Large intestine (tissue), 12 donors: ENCODE measurements around the gene FTH1. TPM values are rescaled to one million over a fixed set of nuclear protein-coding genes. Genes with fewer than 3 reads are reported as not detected.

Source experiments
- DNase-seq, 2 donors: peaks; one replicate each; pipeline versions ENCODE4 v3.0.0 to v3.0.0-alpha.2; 2013
- H3K27ac ChIP-seq: one replicate; pipeline ENCODE4 v1.5.1; 2013; ENCODE audit warnings: low read length
- H3K27me3 ChIP-seq: 2 replicates; pipeline ENCODE4 v1.6.1; 2013; ENCODE audit warnings: low read length; ENCODE audit not compliant: control insufficient read depth, insufficient read depth
- H3K36me3 ChIP-seq: 2 replicates; pipeline ENCODE4 v1.6.1; 2013; ENCODE audit warnings: low read length; ENCODE audit not compliant: control insufficient read depth, insufficient read depth
- H3K4me1 ChIP-seq: one replicate; pipeline ENCODE4 v1.6.1; 2013; ENCODE audit warnings: low read length; ENCODE audit not compliant: control insufficient read depth, insufficient read depth
- H3K4me3 ChIP-seq: one replicate; pipeline ENCODE4 v1.5.1; 2013; ENCODE audit warnings: low read length
- H3K9me3 ChIP-seq: one replicate; pipeline ENCODE4 v1.6.1; 2013; ENCODE audit warnings: mild to moderate bottlenecking, low read depth, low read length, moderate library complexity; ENCODE audit not compliant: control insufficient read depth
- WGBS: methylation state at CpG from one replicate; pipeline ENCODE4 v1.1.5; 2013; ENCODE audit warnings: low lambda C conversion rate; ENCODE audit not compliant: insufficient coverage; 5-methylcytosine and 5-hydroxymethylcytosine counted together
- long read RNA-seq, 11 donors: transcript quantifications; one replicate each; lab custom pipeline, GENCODE V29; 2026
- polyA plus RNA-seq: library from polyadenylated mRNA; unstranded; fragments of 120-200 nt; gene quantifications from one replicate; pipeline ENCODE4 v1.2.1, GENCODE V29; 2013

The FTH1 gene
- 5,100 TPM for polyA plus RNA-seq
- long read RNA-seq, donor 1, transcript FTH1-211 (3 exons, 788 nt) = minor isoform, 34 of 2,338 reads
- long read RNA-seq, donor 1, transcript FTH1-208 (4 exons, 912 nt) = minor isoform, 17 of 2,338 reads
- long read RNA-seq, donor 1, transcript FTH1-201 (4 exons, 1,229 nt) = major isoform, 2,116 of 2,338 reads
- long read RNA-seq, donor 1, partial matches to known transcripts = 130 of 2,338 reads
- long read RNA-seq, donor 1, other reads (novel, unspliced or antisense) = 36 of 2,338 reads
- long read RNA-seq, donor 2, transcript FTH1-201 (4 exons, 1,229 nt) = major isoform, 3,799 of 4,426 reads
- long read RNA-seq, donor 2, transcript FTH1-208 (4 exons, 912 nt) = minor isoform, 27 of 4,426 reads
- long read RNA-seq, donor 2, transcript FTH1-211 (3 exons, 788 nt) = minor isoform, 131 of 4,426 reads
- long read RNA-seq, donor 2, partial matches to known transcripts = 399 of 4,426 reads
- long read RNA-seq, donor 2, other reads (novel, unspliced or antisense) = 64 of 4,426 reads
- long read RNA-seq, donor 3 = 0 reads
- long read RNA-seq, donor 4, transcript FTH1-211 (3 exons, 788 nt) = minor isoform, 13 of 632 reads
- long read RNA-seq, donor 4, transcript FTH1-201 (4 exons, 1,229 nt) = major isoform, 533 of 632 reads
- long read RNA-seq, donor 4, transcript FTH1-208 (4 exons, 912 nt) = minor isoform, 5 of 632 reads
- long read RNA-seq, donor 4, partial matches to known transcripts = 81 of 632 reads
- long read RNA-seq, donor 4, other reads (novel, unspliced or antisense) = 0 of 632 reads
- long read RNA-seq, donor 5, transcript FTH1-208 (4 exons, 912 nt) = minor isoform, 16 of 1,507 reads
- long read RNA-seq, donor 5, transcript FTH1-201 (4 exons, 1,229 nt) = major isoform, 1,353 of 1,507 reads
- long read RNA-seq, donor 5, transcript FTH1-211 (3 exons, 788 nt) = minor isoform, 21 of 1,507 reads
- long read RNA-seq, donor 5, partial matches to known transcripts = 82 of 1,507 reads
- long read RNA-seq, donor 5, other reads (novel, unspliced or antisense) = 30 of 1,507 reads
- long read RNA-seq, donor 6, transcript FTH1-211 (3 exons, 788 nt) = minor isoform, 68 of 3,669 reads
- long read RNA-seq, donor 6, transcript FTH1-208 (4 exons, 912 nt) = minor isoform, 25 of 3,669 reads
- long read RNA-seq, donor 6, transcript FTH1-201 (4 exons, 1,229 nt) = major isoform, 3,092 of 3,669 reads
- long read RNA-seq, donor 6, partial matches to known transcripts = 379 of 3,669 reads
- long read RNA-seq, donor 6, other reads (novel, unspliced or antisense) = 96 of 3,669 reads
- long read RNA-seq, donor 7, transcript FTH1-201 (4 exons, 1,229 nt) = major isoform, 987 of 1,149 reads
- long read RNA-seq, donor 7, transcript FTH1-208 (4 exons, 912 nt) = minor isoform, 9 of 1,149 reads
- long read RNA-seq, donor 7, transcript FTH1-212 (5 exons, 825 nt) = minor isoform, 5 of 1,149 reads
- long read RNA-seq, donor 7, transcript FTH1-211 (3 exons, 788 nt) = minor isoform, 25 of 1,149 reads
- long read RNA-seq, donor 7, partial matches to known transcripts = 89 of 1,149 reads
- long read RNA-seq, donor 7, other reads (novel, unspliced or antisense) = 31 of 1,149 reads
- long read RNA-seq, donor 8, transcript FTH1-211 (3 exons, 788 nt) = minor isoform, 78 of 4,829 reads
- long read RNA-seq, donor 8, transcript FTH1-208 (4 exons, 912 nt) = minor isoform, 22 of 4,829 reads
- long read RNA-seq, donor 8, transcript FTH1-212 (5 exons, 825 nt) = minor isoform, 8 of 4,829 reads
- long read RNA-seq, donor 8, transcript FTH1-201 (4 exons, 1,229 nt) = major isoform, 4,030 of 4,829 reads
- long read RNA-seq, donor 8, partial matches to known transcripts = 482 of 4,829 reads
- long read RNA-seq, donor 8, other reads (novel, unspliced or antisense) = 202 of 4,829 reads
- long read RNA-seq, donor 9, transcript FTH1-211 (3 exons, 788 nt) = minor isoform, 36 of 2,982 reads
- long read RNA-seq, donor 9, transcript FTH1-208 (4 exons, 912 nt) = minor isoform, 8 of 2,982 reads
- long read RNA-seq, donor 9, transcript FTH1-212 (5 exons, 825 nt) = minor isoform, 6 of 2,982 reads
- long read RNA-seq, donor 9, transcript FTH1-201 (4 exons, 1,229 nt) = major isoform, 2,648 of 2,982 reads
- long read RNA-seq, donor 9, partial matches to known transcripts = 213 of 2,982 reads
- long read RNA-seq, donor 9, other reads (novel, unspliced or antisense) = 69 of 2,982 reads
- long read RNA-seq, donor 10, transcript FTH1-211 (3 exons, 788 nt) = minor isoform, 48 of 4,192 reads
- long read RNA-seq, donor 10, transcript FTH1-201 (4 exons, 1,229 nt) = major isoform, 3,732 of 4,192 reads
- long read RNA-seq, donor 10, transcript FTH1-212 (5 exons, 825 nt) = minor isoform, 12 of 4,192 reads
- long read RNA-seq, donor 10, transcript FTH1-208 (4 exons, 912 nt) = minor isoform, 26 of 4,192 reads
- long read RNA-seq, donor 10, partial matches to known transcripts = 240 of 4,192 reads
- long read RNA-seq, donor 10, other reads (novel, unspliced or antisense) = 127 of 4,192 reads
- long read RNA-seq, donor 11, transcript FTH1-201 (4 exons, 1,229 nt) = major isoform, 2,635 of 2,990 reads
- long read RNA-seq, donor 11, transcript FTH1-210 (4 exons, 983 nt) = minor isoform, 5 of 2,990 reads
- long read RNA-seq, donor 11, transcript FTH1-208 (4 exons, 912 nt) = minor isoform, 31 of 2,990 reads
- long read RNA-seq, donor 11, transcript FTH1-211 (3 exons, 788 nt) = minor isoform, 31 of 2,990 reads
- long read RNA-seq, donor 11, partial matches to known transcripts = 192 of 2,990 reads
- long read RNA-seq, donor 11, other reads (novel, unspliced or antisense) = 91 of 2,990 reads

GRCh38 chr11:61967116-61967923 lies at the start of gene FTH1:
FTH1 (minus strand) TSS chr11:61967634; CDS start chr11:61967425, 209 bp downstream.
- H3K27ac ChIP-seq = peak within 1 kb of the TSS; percentile 97
- peak within 1 kb of the TSS; percentile 84 for H3K4me3 ChIP-seq
- H3K4me1 ChIP-seq = peaks cover 59% of the 10 kb centered on the region
- H3K36me3 ChIP-seq = peaks cover 35% of the 10 kb centered on the region
- peak; percentile 90 to 95 for DNase-seq
- H3K27me3 ChIP-seq = no peaks in the 10 kb centered on the region
- WGBS = no CpG with 5 or more reads among the region's 93 CpGs
- no peaks in the 10 kb centered on the region for H3K9me3 ChIP-seq

DNA sequence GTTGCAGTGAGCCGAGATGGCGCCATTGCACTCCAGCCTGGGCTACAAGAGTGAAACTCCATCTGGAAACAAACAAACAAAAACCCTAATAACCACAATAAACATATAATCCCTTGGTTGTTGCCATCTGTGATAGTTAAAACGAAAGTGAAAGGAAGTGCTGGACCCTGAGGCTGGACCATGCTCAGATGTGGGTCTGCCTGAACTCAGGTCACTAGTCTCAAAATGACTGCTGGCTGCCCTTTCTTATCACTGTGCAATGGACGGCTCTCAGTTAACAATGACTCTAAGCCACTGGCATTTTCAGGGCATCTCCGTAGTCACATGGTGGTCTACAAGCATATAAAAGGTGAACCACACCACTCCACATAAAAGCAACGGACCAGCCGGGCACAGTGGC lies 48.2 kb upstream of the FTH1 start:
- no CpG with 5 or more reads among the region's 7 CpGs for WGBS
- Histone ChIP-seq H3K4me3 (no peak overlapping the region), H3K4me1 (peaks cover 8% of the 10 kb centered on the region), H3K36me3 (no peaks in the 10 kb centered on the region), H3K27ac (no peak overlapping the region), H3K27me3 (no peaks in the 10 kb centered on the region), H3K9me3 (no peaks in the 10 kb centered on the region)
- DNase-seq = peak in 1 of 2 donors; percentile 39

- Histone ChIP-seq H3K27ac (no peak overlapping the region), H3K4me3 (no peak overlapping the region), H3K27me3 (no peaks in the 10 kb centered on the region), H3K36me3 (no peaks in the 10 kb centered on the region), H3K4me1 (peaks cover 8% of the 10 kb centered on the region), H3K9me3 (no peaks in the 10 kb centered on the region)
- no CpG with 5 or more reads among the region's 15 CpGs for WGBS
- DNase-seq = peak in 1 of 2 donors; percentile 33
Measured at GRCh38 chr11:62013537-62014476, 46.4 kb upstream of the FTH1 start.

DNA sequence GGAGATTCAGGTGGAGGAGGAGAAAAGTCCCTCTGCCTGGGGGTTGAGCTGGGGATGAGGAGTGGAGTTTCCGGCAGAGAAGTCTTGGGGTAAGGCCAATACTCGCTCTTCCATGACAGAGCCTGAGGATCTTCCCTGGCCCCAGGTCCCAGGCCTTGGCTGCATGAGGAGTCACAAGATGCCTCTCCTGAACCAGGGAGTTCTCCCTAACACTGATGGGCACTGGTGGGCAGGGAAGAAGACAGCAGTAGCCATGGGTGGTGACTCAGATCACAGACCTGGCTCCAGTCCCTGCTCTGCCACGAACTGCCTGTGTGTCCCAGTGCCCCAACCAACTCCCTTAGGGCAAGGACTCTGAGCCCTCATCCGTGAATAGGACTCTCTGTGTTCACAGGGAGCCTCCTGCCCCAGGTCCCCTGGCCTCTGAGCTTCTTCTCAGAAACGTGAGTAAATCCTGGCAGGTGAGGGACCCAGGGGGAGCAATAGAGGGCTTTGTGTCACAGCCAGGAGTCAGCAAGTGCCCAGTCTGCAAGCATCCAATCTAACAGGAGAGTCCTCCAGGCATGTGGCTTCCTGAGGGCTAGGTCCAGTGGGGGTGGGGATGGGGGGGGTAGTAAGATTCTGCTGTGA lies 45.5 kb upstream of the FTH1 start:
- H3K9me3 ChIP-seq = no peaks in the 10 kb centered on the region
- H3K4me1 ChIP-seq = peaks cover 8% of the 10 kb centered on the region
- no peaks in the 10 kb centered on the region for H3K27me3 ChIP-seq
- H3K36me3 ChIP-seq = no peaks in the 10 kb centered on the region
- H3K4me3 ChIP-seq = no peak overlapping the region
- no CpG with 5 or more reads among the region's 5 CpGs for WGBS
- H3K27ac ChIP-seq = no peak overlapping the region
- peak; percentile 46 to 86 for DNase-seq

DNA sequence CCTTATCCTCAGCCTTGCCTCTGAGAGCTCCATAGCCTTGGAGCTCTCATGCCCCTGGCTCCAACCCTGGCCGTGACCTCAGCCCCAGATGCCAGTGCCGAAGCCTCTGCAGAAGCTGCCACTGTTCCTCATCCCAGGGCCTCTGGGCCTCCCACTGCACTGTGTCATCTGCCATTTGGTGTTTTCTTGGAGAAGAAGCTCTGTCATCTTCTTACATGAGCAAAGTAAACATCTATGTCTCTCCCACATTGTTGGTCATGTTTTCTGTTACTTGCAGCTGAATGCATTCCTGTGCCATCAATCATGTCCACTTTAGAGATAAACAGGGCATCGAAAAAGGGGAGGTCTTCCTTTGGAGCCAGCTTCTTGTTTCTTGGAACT lies 45.0 kb upstream of the FTH1 start:
- WGBS = no CpG with 5 or more reads among the region's 3 CpGs
- DNase-seq = no peak

DNA sequence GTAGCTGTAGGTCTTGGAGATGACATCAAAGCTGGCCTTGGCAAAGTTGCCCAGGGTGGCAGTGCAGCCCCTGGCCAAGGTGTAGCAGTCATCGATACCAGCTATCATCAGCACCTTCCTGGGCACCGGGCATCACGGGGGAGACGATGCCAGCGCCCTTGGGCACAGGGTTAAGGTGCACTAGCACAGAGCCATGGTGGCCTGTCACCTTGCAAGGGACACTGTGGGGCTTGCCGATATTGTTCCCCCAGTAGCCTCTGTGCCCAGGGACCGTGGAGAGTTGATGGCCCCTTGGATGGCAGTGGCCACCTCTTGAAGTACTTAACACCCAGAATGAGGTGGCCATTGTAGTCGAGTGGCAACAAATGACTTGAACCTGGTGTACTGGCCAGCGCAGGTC lies 44.4 kb upstream of the FTH1 start:
- no peaks in the 10 kb centered on the region for H3K9me3 ChIP-seq
- no peaks in the 10 kb centered on the region for H3K36me3 ChIP-seq
- H3K27ac ChIP-seq = no peak overlapping the region
- DNase-seq = no peak
- H3K4me1 ChIP-seq = peaks cover 8% of the 10 kb centered on the region
- no peak overlapping the region for H3K4me3 ChIP-seq
- WGBS = no CpG with 5 or more reads among the region's 9 CpGs
- H3K27me3 ChIP-seq = no peaks in the 10 kb centered on the region

More for the DNA sequence above, 45.0 kb upstream of the FTH1 start:
- no peaks in the 10 kb centered on the region for H3K9me3 ChIP-seq
- H3K36me3 ChIP-seq = no peaks in the 10 kb centered on the region
- no peak overlapping the region for H3K4me3 ChIP-seq
- H3K27me3 ChIP-seq = no peaks in the 10 kb centered on the region
- no peak overlapping the region for H3K27ac ChIP-seq
- H3K4me1 ChIP-seq = peaks cover 8% of the 10 kb centered on the region

DNA sequence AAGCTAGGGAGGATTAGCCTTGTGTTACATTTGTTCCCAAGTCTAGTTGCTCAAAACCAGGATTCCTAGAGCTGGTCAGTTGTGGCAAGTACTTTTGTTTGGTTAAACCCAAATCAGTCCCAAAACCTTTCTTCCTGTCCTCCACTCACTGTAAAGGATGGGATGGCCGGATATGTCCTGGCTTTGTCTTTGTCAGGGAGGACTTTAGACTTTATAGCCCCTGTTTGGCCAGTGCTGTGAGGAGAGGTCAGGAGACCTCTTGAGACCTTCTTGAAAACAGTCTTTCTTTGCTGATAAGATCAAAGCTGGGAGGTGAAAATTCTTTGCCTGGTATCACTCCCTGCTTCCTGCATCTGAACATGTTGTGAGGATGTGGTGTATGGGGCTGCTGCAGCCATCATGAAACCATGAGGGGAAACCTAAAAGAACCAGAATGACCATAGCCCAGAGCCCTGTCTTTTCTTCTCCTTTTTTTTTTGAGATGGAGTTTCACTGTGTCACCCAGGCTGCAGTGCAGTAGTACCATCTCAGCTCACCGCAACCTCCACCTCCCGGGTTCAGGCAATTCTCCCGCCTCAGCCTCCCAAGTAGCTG lies 43.6 kb upstream of the FTH1 start:
- DNase-seq = no peak
- Histone ChIP-seq H3K9me3 (no peaks in the 10 kb centered on the region), H3K27ac (no peak overlapping the region), H3K4me1 (peaks cover 12% of the 10 kb centered on the region), H3K36me3 (no peaks in the 10 kb centered on the region), H3K27me3 (no peaks in the 10 kb centered on the region), H3K4me3 (no peak overlapping the region)
- WGBS = no CpG with 5 or more reads among the region's 4 CpGs
